HepG2 (cell line): ENCODE results near the gene OST4. TPM values are rescaled to one million over a fixed set of nuclear protein-coding genes. Genes with fewer than 3 reads are reported as not detected.

ENCODE experiments used
- HIVEP1 ChIP-seq: sonication (generic); formaldehyde crosslinking; IDR thresholded peaks from 2 replicates; pipeline ENCODE4 v1.4.0; 2020; ENCODE audit warnings: mild to moderate bottlenecking, missing genetic modification reagents
- KIAA2018 ChIP-seq: sonication (generic); formaldehyde crosslinking; IDR thresholded peaks from 2 replicates; pipeline ENCODE4 v1.5.0; 2020; ENCODE audit warnings: mild to moderate bottlenecking, missing genetic modification reagents, borderline replicate concordance
- MED1 ChIP-seq: sonication (generic); formaldehyde crosslinking; IDR thresholded peaks from 2 replicates; pipeline ENCODE4 v1.4.0; 2020; ENCODE audit warnings: missing genetic modification reagents
- ZNF34 ChIP-seq: sonication (generic); formaldehyde crosslinking; IDR thresholded peaks from 2 replicates; pipeline ENCODE4 v1.4.0; 2020; ENCODE audit warnings: mild to moderate bottlenecking, missing genetic modification reagents, borderline replicate concordance
- ZNF451 ChIP-seq: sonication (generic); formaldehyde crosslinking; IDR thresholded peaks from 2 replicates; pipeline ENCODE4 v1.5.0; 2020; ENCODE audit warnings: mild to moderate bottlenecking, missing genetic modification reagents
- ZNF782 ChIP-seq: sonication (generic); formaldehyde crosslinking; IDR thresholded peaks from 2 replicates; pipeline ENCODE4 v1.4.0; 2020; ENCODE audit warnings: missing genetic modification reagents, mild to moderate bottlenecking, borderline replicate concordance
- polyA plus RNA-seq, 8 experiments: library from polyadenylated mRNA; depleted of rRNA in 3 of 8; stranded (reverse) in 7 of 8; unstranded in 1 of 8; fragments of >200 nt; fragmentation: Illumina TruSeq in 4 of 8; extraction: Trizol in 4 of 8; gene quantifications; 2 replicates each; pipeline versions ENCODE4 v1.2.1 to v1.2.3, GENCODE V29; 2011 to 2016; ENCODE audit warnings: low read depth in 4 of 8, missing spikeins in 1 of 8, mixed read lengths in 1 of 8; ENCODE audit not compliant: insufficient read depth in 1 of 8
- total RNA-seq, 5 experiments: library from RNA; depleted of rRNA; stranded (reverse); fragments of >200 nt; fragmentation: Illumina TruSeq; extraction: Trizol; gene quantifications; 2 replicates each; pipeline ENCODE4 v1.2.3, GENCODE V29; 2016; ENCODE audit warnings: low read depth in 1 of 5
- TF ChIP-seq, protein P1 (sequence below): sonication (generic); formaldehyde crosslinking; IDR thresholded peaks from one replicate; pipeline ENCODE4 v1.5.1; 2020; ENCODE audit warnings: mild to moderate bottlenecking, missing genetic modification reagents; ENCODE audit errors: not compliant biosample characterization
- TF ChIP-seq, protein P2 (sequence below): fragments of 450-650 bp; IDR thresholded peaks from 2 replicates; pipeline ENCODE4 v1.6.1; 2016

Gene OST4
- total and polyA plus RNA-seq, 2 of the 13 experiments (the other 11 are each of a cell fraction or from before 2014, with no cell fraction given) = 498 to 584 TPM

GRCh38 chr2:27092696-27093429 lies 21.4 kb upstream of the OST4 start (continued):
- TF ChIP-seq, protein P1, sequence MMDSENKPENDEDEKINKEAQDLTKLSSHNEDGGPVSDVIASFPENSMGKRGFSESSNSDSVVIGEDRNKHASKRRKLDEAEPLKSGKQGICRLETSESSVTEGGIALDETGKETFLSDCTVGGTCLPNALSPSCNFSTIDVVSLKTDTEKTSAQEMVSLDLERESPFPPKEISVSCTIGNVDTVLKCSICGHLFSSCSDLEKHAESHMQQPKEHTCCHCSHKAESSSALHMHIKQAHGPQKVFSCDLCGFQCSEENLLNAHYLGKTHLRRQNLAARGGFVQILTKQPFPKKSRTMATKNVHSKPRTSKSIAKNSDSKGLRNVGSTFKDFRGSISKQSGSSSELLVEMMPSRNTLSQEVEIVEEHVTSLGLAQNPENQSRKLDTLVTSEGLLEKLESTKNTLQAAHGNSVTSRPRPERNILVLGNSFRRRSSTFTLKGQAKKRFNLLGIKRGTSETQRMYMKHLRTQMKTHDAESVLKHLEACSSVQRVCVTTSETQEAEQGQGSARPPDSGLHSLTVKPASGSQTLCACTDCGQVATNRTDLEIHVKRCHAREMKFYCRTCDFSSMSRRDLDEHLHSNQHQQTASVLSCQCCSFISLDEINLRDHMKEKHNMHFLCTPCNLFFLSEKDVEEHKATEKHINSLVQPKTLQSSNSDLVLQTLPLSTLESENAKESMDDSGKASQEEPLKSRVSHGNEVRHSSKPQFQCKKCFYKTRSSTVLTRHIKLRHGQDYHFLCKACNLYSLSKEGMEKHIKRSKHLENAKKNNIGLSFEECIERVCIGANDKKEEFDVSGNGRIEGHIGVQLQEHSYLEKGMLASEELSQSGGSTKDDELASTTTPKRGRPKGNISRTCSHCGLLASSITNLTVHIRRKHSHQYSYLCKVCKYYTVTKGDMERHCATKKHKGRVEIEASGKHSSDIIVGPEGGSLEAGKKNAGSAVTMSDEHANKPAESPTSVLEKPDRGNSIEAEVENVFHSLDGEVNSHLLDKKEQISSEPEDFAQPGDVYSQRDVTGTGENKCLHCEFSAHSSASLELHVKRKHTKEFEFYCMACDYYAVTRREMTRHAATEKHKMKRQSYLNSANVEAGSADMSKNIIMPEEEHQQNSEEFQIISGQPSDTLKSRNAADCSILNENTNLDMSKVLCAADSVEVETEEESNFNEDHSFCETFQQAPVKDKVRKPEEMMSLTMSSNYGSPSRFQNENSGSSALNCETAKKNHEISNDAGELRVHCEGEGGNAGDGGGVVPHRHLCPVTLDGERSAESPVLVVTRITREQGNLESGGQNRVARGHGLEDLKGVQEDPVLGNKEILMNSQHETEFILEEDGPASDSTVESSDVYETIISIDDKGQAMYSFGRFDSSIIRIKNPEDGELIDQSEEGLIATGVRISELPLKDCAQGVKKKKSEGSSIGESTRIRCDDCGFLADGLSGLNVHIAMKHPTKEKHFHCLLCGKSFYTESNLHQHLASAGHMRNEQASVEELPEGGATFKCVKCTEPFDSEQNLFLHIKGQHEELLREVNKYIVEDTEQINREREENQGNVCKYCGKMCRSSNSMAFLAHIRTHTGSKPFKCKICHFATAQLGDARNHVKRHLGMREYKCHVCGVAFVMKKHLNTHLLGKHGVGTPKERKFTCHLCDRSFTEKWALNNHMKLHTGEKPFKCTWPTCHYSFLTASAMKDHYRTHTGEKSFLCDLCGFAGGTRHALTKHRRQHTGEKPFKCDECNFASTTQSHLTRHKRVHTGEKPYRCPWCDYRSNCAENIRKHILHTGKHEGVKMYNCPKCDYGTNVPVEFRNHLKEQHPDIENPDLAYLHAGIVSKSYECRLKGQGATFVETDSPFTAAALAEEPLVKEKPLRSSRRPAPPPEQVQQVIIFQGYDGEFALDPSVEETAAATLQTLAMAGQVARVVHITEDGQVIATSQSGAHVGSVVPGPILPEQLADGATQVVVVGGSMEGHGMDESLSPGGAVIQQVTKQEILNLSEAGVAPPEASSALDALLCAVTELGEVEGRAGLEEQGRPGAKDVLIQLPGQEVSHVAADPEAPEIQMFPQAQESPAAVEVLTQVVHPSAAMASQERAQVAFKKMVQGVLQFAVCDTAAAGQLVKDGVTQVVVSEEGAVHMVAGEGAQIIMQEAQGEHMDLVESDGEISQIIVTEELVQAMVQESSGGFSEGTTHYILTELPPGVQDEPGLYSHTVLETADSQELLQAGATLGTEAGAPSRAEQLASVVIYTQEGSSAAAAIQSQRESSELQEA (CRISPR knock-in tag) = peak; percentile 82
- TF ChIP-seq KIAA2018 (no peak; the same call in 1 of the 2 replicates), ZNF34 (CRISPR knock-in tag) (no peak), ZNF451 (CRISPR knock-in tag) (peak; percentile 86; the same call in 1 of the 2 replicates), HIVEP1 (CRISPR knock-in tag) (peak; percentile 68), ZNF782 (CRISPR knock-in tag) (no peak; the same call in 1 of the 2 replicates), MED1 (peak; percentile 94)
- TF ChIP-seq, protein P2, sequence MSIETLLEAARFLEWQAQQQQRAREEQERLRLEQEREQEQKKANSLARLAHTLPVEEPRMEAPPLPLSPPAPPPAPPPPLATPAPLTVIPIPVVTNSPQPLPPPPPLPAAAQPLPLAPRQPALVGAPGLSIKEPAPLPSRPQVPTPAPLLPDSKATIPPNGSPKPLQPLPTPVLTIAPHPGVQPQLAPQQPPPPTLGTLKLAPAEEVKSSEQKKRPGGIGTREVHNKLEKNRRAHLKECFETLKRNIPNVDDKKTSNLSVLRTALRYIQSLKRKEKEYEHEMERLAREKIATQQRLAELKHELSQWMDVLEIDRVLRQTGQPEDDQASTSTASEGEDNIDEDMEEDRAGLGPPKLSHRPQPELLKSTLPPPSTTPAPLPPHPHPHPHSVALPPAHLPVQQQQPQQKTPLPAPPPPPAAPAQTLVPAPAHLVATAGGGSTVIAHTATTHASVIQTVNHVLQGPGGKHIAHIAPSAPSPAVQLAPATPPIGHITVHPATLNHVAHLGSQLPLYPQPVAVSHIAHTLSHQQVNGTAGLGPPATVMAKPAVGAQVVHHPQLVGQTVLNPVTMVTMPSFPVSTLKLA = peak; percentile 49
